Measurements from ENCODE around the gene ZBTB7C.
A peak's percentile ranks its signal among the peaks of the same experiment; 100 is the strongest.

ZBTB7C gene

DNA sequence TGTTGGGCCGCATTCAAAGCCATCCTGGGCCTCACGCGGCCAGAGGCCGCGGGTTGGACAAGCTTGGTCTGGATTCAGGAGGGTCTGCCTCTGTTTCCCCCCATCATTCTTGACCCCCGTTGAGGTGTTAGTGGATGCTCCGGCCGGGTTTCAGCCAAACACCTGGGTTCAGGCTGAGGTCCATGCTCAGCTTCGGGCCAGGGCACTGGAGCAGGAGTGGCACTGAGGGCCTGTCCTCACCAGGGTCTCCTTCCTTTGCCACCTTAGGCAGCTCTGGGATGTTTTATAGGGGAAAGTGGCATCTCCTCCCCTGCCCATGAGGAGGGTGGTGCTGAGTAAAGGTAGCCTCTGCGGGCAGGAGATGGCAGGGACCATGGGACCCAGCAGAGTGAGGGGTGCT is 401.8 kb downstream of the ZBTB7C start:
- Histone ChIP-seq H3K36me3 (ENCODE audit: control insufficient read depth in 5 of 5, insufficient read depth in 5 of 5, low read length in 5 of 5) (no peaks in the 10 kb centered on the region), H3K27ac (ENCODE audit: low read depth, low read length) (no peak overlapping the region), H3K27me3 (ENCODE audit: control insufficient read depth in 5 of 5, insufficient read depth in 4 of 5, low read length in 5 of 5) (no peaks in the 10 kb centered on the region), H3K4me1 (ENCODE audit: control insufficient read depth in 5 of 5, insufficient read depth in 5 of 5, low read length in 5 of 5) (peaks cover 4 to 34% (median 25%) of the 10 kb centered on the region in 5 donors), H3K9me3 (ENCODE audit: control insufficient read depth in 5 of 5, low read length in 5 of 5) (no peaks in the 10 kb centered on the region), H3K9ac (ENCODE audit: low read length in 5 of 5) (peak overlapping the region in 3 of 5 donors; percentile 42 to 81 (median 48)), H3K4me3 (ENCODE audit: low read depth in 1 of 5, low read length in 5 of 5) (peak overlapping the region in 3 of 5 donors; percentile 69 to 74 (median 70))

DNA sequence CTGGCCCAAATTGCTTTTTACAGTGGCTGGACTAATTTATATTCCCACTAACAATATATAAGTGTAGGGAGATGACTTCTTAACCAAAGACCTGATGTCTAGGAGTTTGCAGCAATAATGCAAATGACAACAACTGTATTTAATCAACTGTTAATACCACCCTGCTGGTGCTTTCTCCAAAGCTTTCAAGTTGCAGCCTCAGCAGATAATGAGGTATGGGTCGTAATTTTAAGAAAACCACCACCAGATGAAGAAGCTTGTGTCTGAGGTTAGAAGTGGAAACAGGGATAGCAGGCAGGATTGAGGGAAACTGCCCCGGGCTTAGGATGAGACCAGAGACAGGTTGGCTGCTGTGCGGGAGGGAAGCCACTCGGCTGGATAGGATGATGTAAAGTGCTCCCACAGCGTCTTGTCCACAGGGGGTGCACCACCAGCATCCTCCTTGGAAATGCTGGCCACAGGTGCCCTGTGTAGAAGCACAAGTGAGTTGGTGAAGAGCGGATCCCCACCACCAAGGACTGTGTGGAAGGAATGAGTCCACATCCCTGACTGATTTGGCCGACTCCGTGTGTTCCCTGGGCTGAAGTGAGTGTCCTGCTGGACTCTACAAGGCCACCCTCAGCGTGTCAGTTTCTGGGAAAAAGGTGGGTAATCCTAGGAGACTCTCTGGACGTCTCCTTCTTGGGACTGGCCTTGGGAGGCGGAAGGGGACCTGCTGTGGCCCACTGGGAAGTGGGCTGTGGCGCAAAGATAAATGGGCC is 402.6 kb downstream of the ZBTB7C start:
- H3K9ac ChIP-seq (ENCODE audit: low read length in 5 of 5), result no peak overlapping the region
- H3K4me3 ChIP-seq (ENCODE audit: low read depth in 1 of 5, low read length in 5 of 5), result no peak overlapping the region
- H3K27me3 ChIP-seq (ENCODE audit: control insufficient read depth in 5 of 5, insufficient read depth in 4 of 5, low read length in 5 of 5), result no peaks in the 10 kb centered on the region

GRCh38 chr18:48004577-48004976 is 404.6 kb downstream of the ZBTB7C start:
- no peak overlapping the region for H3K27ac ChIP-seq (ENCODE audit: low read depth, low read length)
- no peaks in the 10 kb centered on the region for H3K36me3 ChIP-seq (ENCODE audit: control insufficient read depth in 5 of 5, insufficient read depth in 5 of 5, low read length in 5 of 5)
- H3K27me3 ChIP-seq (ENCODE audit: control insufficient read depth in 5 of 5, insufficient read depth in 4 of 5, low read length in 5 of 5), result no peaks in the 10 kb centered on the region
- H3K4me3 ChIP-seq (ENCODE audit: low read depth in 1 of 5, low read length in 5 of 5), result no peak overlapping the region
- peaks cover 4 to 34% (median 25%) of the 10 kb centered on the region in 5 donors for H3K4me1 ChIP-seq (ENCODE audit: control insufficient read depth in 5 of 5, insufficient read depth in 5 of 5, low read length in 5 of 5)
- H3K9ac ChIP-seq (ENCODE audit: low read length in 5 of 5), result no peak overlapping the region
- no peaks in the 10 kb centered on the region for H3K9me3 ChIP-seq (ENCODE audit: control insufficient read depth in 5 of 5, low read length in 5 of 5)

More for the DNA sequence above, 402.6 kb downstream of the ZBTB7C start:
- Histone ChIP-seq H3K27ac (ENCODE audit: low read depth, low read length) (no peak overlapping the region), H3K9me3 (ENCODE audit: control insufficient read depth in 5 of 5, low read length in 5 of 5) (no peaks in the 10 kb centered on the region), H3K36me3 (ENCODE audit: control insufficient read depth in 5 of 5, insufficient read depth in 5 of 5, low read length in 5 of 5) (no peaks in the 10 kb centered on the region), H3K4me1 (ENCODE audit: control insufficient read depth in 5 of 5, insufficient read depth in 5 of 5, low read length in 5 of 5) (peaks cover 4 to 34% (median 25%) of the 10 kb centered on the region in 5 donors)

GRCh38 chr18:48003426-48004349 is 405.5 kb downstream of the ZBTB7C start:
- no peaks in the 10 kb centered on the region for H3K27me3 ChIP-seq (ENCODE audit: control insufficient read depth in 5 of 5, insufficient read depth in 4 of 5, low read length in 5 of 5)
- H3K4me1 ChIP-seq (ENCODE audit: control insufficient read depth in 5 of 5, insufficient read depth in 5 of 5, low read length in 5 of 5), result peaks cover 4 to 28% (median 22%) of the 10 kb centered on the region in 5 donors
- H3K36me3 ChIP-seq (ENCODE audit: control insufficient read depth in 5 of 5, insufficient read depth in 5 of 5, low read length in 5 of 5), result no peaks in the 10 kb centered on the region
- peak overlapping the region; percentile 30 for H3K27ac ChIP-seq (ENCODE audit: low read depth, low read length)
- no peak overlapping the region for H3K4me3 ChIP-seq (ENCODE audit: low read depth in 1 of 5, low read length in 5 of 5)
- no peaks in the 10 kb centered on the region for H3K9me3 ChIP-seq (ENCODE audit: control insufficient read depth in 5 of 5, low read length in 5 of 5)
- peak overlapping the region in 1 of 5 donors; percentile 10 for H3K9ac ChIP-seq (ENCODE audit: low read length in 5 of 5)

- peaks cover 4 to 25% (median 18%) of the 10 kb centered on the region in 5 donors for H3K4me1 ChIP-seq (ENCODE audit: control insufficient read depth in 5 of 5, insufficient read depth in 5 of 5, low read length in 5 of 5)
- H3K27me3 ChIP-seq (ENCODE audit: control insufficient read depth in 5 of 5, insufficient read depth in 4 of 5, low read length in 5 of 5), result no peaks in the 10 kb centered on the region
- H3K9ac ChIP-seq (ENCODE audit: low read length in 5 of 5), result peak overlapping the region in 1 of 5 donors; percentile 10
- no peak overlapping the region for H3K4me3 ChIP-seq (ENCODE audit: low read depth in 1 of 5, low read length in 5 of 5)
- no peaks in the 10 kb centered on the region for H3K36me3 ChIP-seq (ENCODE audit: control insufficient read depth in 5 of 5, insufficient read depth in 5 of 5, low read length in 5 of 5)
- peak overlapping the region; percentile 30 for H3K27ac ChIP-seq (ENCODE audit: low read depth, low read length)
- no peaks in the 10 kb centered on the region for H3K9me3 ChIP-seq (ENCODE audit: control insufficient read depth in 5 of 5, low read length in 5 of 5)
These were observed 406.2 kb downstream of the ZBTB7C start for GRCh38 chr18:48002933-48003365.

DNA sequence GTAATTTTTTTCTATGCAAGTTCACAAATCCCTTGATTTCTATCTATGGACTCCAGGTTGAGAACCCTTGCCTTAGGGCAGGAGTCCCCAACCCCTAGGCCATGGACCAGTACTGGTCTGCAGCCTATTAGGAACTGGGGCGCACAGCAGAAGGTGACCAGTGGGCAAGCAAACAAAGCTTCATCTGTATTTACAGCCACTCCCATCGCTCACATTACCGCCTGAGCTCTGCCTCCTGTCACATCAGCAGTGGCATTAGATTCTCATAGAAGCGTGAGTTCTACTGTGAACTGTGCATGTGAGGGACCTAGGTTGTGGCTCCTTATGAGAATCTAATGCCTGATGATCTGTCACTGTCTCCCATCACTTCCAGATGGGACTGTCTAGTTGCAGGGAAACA is 408.5 kb downstream of the ZBTB7C start:
- no peak overlapping the region for H3K4me3 ChIP-seq (ENCODE audit: low read depth in 1 of 5, low read length in 5 of 5)
- H3K27ac ChIP-seq (ENCODE audit: low read depth, low read length), result no peak overlapping the region
- H3K9ac ChIP-seq (ENCODE audit: low read length in 5 of 5), result no peak overlapping the region
- peaks cover 4 to 19% (median 14%) of the 10 kb centered on the region in 5 donors for H3K4me1 ChIP-seq (ENCODE audit: control insufficient read depth in 5 of 5, insufficient read depth in 5 of 5, low read length in 5 of 5)
- no peaks in the 10 kb centered on the region for H3K36me3 ChIP-seq (ENCODE audit: control insufficient read depth in 5 of 5, insufficient read depth in 5 of 5, low read length in 5 of 5)
- peaks cover 0 to 12% (median 8%) of the 10 kb centered on the region in 5 donors for H3K9me3 ChIP-seq (ENCODE audit: control insufficient read depth in 5 of 5, low read length in 5 of 5)
- H3K27me3 ChIP-seq (ENCODE audit: control insufficient read depth in 5 of 5, insufficient read depth in 4 of 5, low read length in 5 of 5), result no peaks in the 10 kb centered on the region

DNA sequence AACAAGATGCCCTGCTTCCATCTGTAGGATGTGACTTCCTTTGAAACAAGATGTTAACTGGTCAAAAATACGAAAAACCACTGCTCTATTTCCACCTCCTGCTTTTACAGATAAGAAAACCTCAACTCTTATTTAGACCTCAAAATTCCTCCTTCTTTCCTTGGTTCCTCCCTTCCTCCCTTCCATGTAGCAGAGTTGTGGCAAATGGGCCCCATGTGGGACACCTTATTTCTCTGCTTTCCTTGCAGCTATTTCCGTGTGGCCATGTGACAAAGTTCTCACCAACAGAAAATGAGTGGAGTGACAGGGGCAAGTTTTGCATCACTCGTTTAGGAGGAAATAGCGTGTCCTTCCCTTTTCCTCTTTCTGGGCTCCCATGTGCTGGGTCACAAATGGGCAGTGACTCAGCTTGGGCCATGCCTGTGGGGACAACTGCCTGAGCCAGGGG is 409.4 kb downstream of the ZBTB7C start:
- Histone ChIP-seq H3K4me1 (ENCODE audit: control insufficient read depth in 5 of 5, insufficient read depth in 5 of 5, low read length in 5 of 5) (peaks cover 4 to 19% (median 14%) of the 10 kb centered on the region in 5 donors), H3K9ac (ENCODE audit: low read length in 5 of 5) (no peak overlapping the region), H3K9me3 (ENCODE audit: control insufficient read depth in 5 of 5, low read length in 5 of 5) (peaks cover 0 to 12% (median 8%) of the 10 kb centered on the region in 5 donors), H3K27ac (ENCODE audit: low read depth, low read length) (no peak overlapping the region), H3K36me3 (ENCODE audit: control insufficient read depth in 5 of 5, insufficient read depth in 5 of 5, low read length in 5 of 5) (no peaks in the 10 kb centered on the region), H3K27me3 (ENCODE audit: control insufficient read depth in 5 of 5, insufficient read depth in 4 of 5, low read length in 5 of 5) (no peaks in the 10 kb centered on the region), H3K4me3 (ENCODE audit: low read depth in 1 of 5, low read length in 5 of 5) (no peak overlapping the region)

DNA sequence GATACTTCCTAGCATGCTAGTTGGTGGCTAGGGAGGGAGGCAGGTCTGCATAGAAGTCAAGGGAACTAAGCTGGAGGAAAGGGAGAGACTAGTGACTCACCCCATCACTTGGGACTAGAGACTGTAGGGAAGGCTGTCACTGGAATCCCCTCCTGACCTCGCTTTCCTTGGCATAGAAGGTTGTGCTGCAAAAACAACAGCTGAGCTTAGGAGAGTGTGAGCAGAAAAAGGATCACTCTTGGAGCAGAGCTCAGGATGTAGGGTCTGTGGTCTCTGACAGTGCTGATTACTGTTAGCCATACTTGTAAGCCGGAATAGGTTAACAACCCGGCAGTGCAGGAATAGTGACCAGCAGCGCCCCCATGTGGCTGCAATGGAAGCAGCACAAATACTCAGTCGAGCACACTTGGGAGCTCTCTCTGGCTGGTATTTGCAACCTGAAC is 411.8 kb downstream of the ZBTB7C start:
- Histone ChIP-seq H3K4me1 (ENCODE audit: control insufficient read depth in 5 of 5, insufficient read depth in 5 of 5, low read length in 5 of 5) (peaks cover 0 to 7% (median 4%) of the 10 kb centered on the region in 5 donors), H3K27me3 (ENCODE audit: control insufficient read depth in 5 of 5, insufficient read depth in 4 of 5, low read length in 5 of 5) (no peaks in the 10 kb centered on the region), H3K4me3 (ENCODE audit: low read depth in 1 of 5, low read length in 5 of 5) (no peak overlapping the region), H3K36me3 (ENCODE audit: control insufficient read depth in 5 of 5, insufficient read depth in 5 of 5, low read length in 5 of 5) (no peaks in the 10 kb centered on the region), H3K9me3 (ENCODE audit: control insufficient read depth in 5 of 5, low read length in 5 of 5) (peaks cover 0 to 12% (median 8%) of the 10 kb centered on the region in 5 donors), H3K27ac (ENCODE audit: low read depth, low read length) (no peak overlapping the region), H3K9ac (ENCODE audit: low read length in 5 of 5) (no peak overlapping the region)

DNA sequence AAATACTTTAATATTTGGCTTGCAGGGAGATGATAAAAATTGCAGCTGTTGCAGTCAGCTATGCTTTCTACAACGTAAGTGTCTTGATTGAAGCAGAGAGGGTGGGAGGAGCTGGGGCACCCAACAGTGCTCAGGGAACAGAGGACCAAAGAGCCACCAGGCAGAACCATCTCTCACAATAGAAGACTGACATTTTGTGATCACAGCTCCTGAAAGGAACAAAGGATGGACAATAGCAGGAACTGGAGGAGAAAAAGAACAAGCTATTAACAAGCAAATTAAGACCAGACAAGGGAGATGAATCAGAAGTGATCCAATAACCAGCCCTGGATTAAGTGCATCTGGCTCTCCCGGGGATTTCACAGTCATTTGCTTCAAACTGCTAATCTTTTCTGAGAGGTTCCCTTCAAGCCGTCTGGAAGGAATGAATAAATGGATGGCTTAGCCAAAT is 413.1 kb downstream of the ZBTB7C start:
- H3K27ac ChIP-seq (ENCODE audit: low read depth, low read length), result no peak overlapping the region
- no peaks in the 10 kb centered on the region for H3K36me3 ChIP-seq (ENCODE audit: control insufficient read depth in 5 of 5, insufficient read depth in 5 of 5, low read length in 5 of 5)
- H3K4me1 ChIP-seq (ENCODE audit: control insufficient read depth in 5 of 5, insufficient read depth in 5 of 5, low read length in 5 of 5), result peaks cover 0 to 7% (median 4%) of the 10 kb centered on the region in 5 donors
- no peak overlapping the region for H3K9ac ChIP-seq (ENCODE audit: low read length in 5 of 5)
- H3K9me3 ChIP-seq (ENCODE audit: control insufficient read depth in 5 of 5, low read length in 5 of 5), result peaks cover 0 to 12% (median 8%) of the 10 kb centered on the region in 5 donors
- H3K4me3 ChIP-seq (ENCODE audit: low read depth in 1 of 5, low read length in 5 of 5), result no peak overlapping the region
- H3K27me3 ChIP-seq (ENCODE audit: control insufficient read depth in 5 of 5, insufficient read depth in 4 of 5, low read length in 5 of 5), result no peaks in the 10 kb centered on the region
